Spleen (tissue), 11 donors: ENCODE measurements around the gene GJC1. TPM values are rescaled to one million over a fixed set of nuclear protein-coding genes. Genes with fewer than 3 reads are reported as not detected.

Experiments
- DNase-seq: peaks from one replicate; pipeline ENCODE4 v3.0.0-alpha.2; 2020
- H3K27ac ChIP-seq, 8 donors: fragments of 200-600 bp; sonication (generic) in 7 of 8; 1 replicate in 4 of 8; 2 replicates in 4 of 8; pipeline versions ENCODE4 v1.5.0 to v1.8.0; 2016 to 2021; ENCODE audit warnings: inconsistent platforms in 4 of 8, mild to moderate bottlenecking in 4 of 8, moderate library complexity in 1 of 8
- H3K27me3 ChIP-seq, 7 donors: fragments of 200-600 bp; sonication (generic) in 6 of 7; replicated peaks in 1 of 7; 1 replicate in 4 of 7; 2 replicates in 3 of 7; pipeline versions ENCODE4 v1.5.0 to v1.8.0; 2016 to 2021; ENCODE audit warnings: inconsistent platforms in 3 of 7, mild to moderate bottlenecking in 1 of 7
- H3K36me3 ChIP-seq, 6 donors: fragments of 200-600 bp; sonication (generic) in 5 of 6; 1 replicate in 4 of 6; 2 replicates in 2 of 6; pipeline versions ENCODE4 v1.5.0 to v1.8.0; 2016 to 2021; ENCODE audit warnings: inconsistent platforms in 2 of 6
- H3K4me1 ChIP-seq, 6 donors: fragments of 200-600 bp; sonication (generic) in 5 of 6; 1 replicate in 3 of 6; 2 replicates in 3 of 6; pipeline versions ENCODE4 v1.5.0 to v1.8.0; 2016 to 2021; ENCODE audit warnings: inconsistent platforms in 3 of 6
- H3K4me3 ChIP-seq, 8 donors: fragments of 200-600 bp; sonication (generic) in 7 of 8; 1 replicate in 4 of 8; 2 replicates in 4 of 8; pipeline versions ENCODE4 v1.5.0 to v1.8.0; 2016 to 2021; ENCODE audit warnings: inconsistent platforms in 4 of 8, mild to moderate bottlenecking in 4 of 8, moderate library complexity in 2 of 8
- H3K9me3 ChIP-seq, 8 donors: fragments of 200-600 bp; sonication (generic) in 7 of 8; 1 replicate in 4 of 8; 2 replicates in 4 of 8; pipeline versions ENCODE4 v1.5.0 to v1.8.0; 2016 to 2021; ENCODE audit warnings: inconsistent platforms in 4 of 8
- CTCF ChIP-seq, 11 experiments: fragments of 200-600 bp in 7 of 11; fragments of 450-650 bp in 4 of 11; sonication (generic) in 4 of 11; IDR thresholded peaks in 8 of 11; conservative IDR thresholded peaks in 3 of 11; 1 replicate in 7 of 11; 2 replicates in 4 of 11; pipeline versions ENCODE4 v1.4.0 to v1.8.0; 2016 to 2021; ENCODE audit warnings: antibody characterized with exemption in 11 of 11, inconsistent platforms in 4 of 11, mild to moderate bottlenecking in 1 of 11
- POLR2A ChIP-seq, 3 donors: fragments of 450-650 bp; IDR thresholded peaks; one replicate each; pipeline ENCODE4 v1.5.1; 2017; ENCODE audit warnings: antibody characterized with exemption in 3 of 3, mild to moderate bottlenecking in 1 of 3
- POLR2AphosphoS5 ChIP-seq, 3 donors: sonication (generic); formaldehyde crosslinking; IDR thresholded peaks; one replicate each; pipeline ENCODE4 v1.5.1; 2017; ENCODE audit warnings: antibody characterized with exemption in 3 of 3
- WGBS, 5 donors: extraction: QIAGEN DNeasy Blood & Tissue Kit in 3 of 5; methylation state at CpG; one replicate each; pipeline versions ENCODE4 v1.1.5 to v1.1.7; 2013 to 2018; 5-methylcytosine and 5-hydroxymethylcytosine counted together
- intact Hi-C: fragments of 100-400 bp; cut with DNase I; formaldehyde crosslinking; loops from one replicate; pipeline ENCODE4 v1.15.0; 2023; ENCODE audit warnings: low total_unique reads
- polyA plus RNA-seq, 3 donors: library from polyadenylated mRNA; stranded (reverse); fragments of 200-250 nt; gene quantifications; one replicate each; pipeline ENCODE4 v1.2.1, GENCODE V29; 2013
- total RNA-seq, 7 donors: library from RNA; depleted of rRNA in 3 of 7; stranded (reverse); fragments of >200 nt in 3 of 7; fragmentation: NEBNext Ultra II Directional in 4 of 7; extraction: Animal tissue kit (Norgen Biotek cat#: 25700) in 4 of 7; gene quantifications; one replicate each; pipeline versions ENCODE4 v1.1.0 to v1.2.1, GENCODE V29; 2016 to 2021
- donor health status: healthy with polysubstance abuse.
- donor health status: DM: no; HTN: no; CAD: no; lungs with moderate emphysema.
- donor health status: DM: no; HTN: no; CAD: no.
- donor health status: Bipolar disorder and iron deficiency.
- donor health status: healthy.
- donor health status: DM: no; HTN: no; CAD: no.
- donor health status: DM: yes; HTN: yes; CAD: no.

Gene GJC1
- total and polyA plus RNA-seq, 10 donors = 0.41 to 1.8 (median 0.83) TPM

- intact Hi-C loops = no loop called here
- peaks cover 6 to 100% (median 93%) of the 10 kb centered on the region in 6 donors for H3K36me3 ChIP-seq
- H3K4me3 ChIP-seq = no peak overlapping the region
- TF ChIP-seq POLR2A (IDR thresholded peaks at IDR 0.05) = no peak
- no peaks in the 10 kb centered on the region for H3K27me3 ChIP-seq
- whole genome bisulfite sequencing, 5 donors = 83 to 92% (median 89%) methylated on average over 9 of the region's 9 CpGs
- peaks cover 0 to 18% (median 1%) of the 10 kb centered on the region in 6 donors for H3K4me1 ChIP-seq
- no peaks in the 10 kb centered on the region for H3K9me3 ChIP-seq
- peak overlapping the region in 7 of 8 donors; percentile 26 to 71 (median 60) for H3K27ac ChIP-seq
- no peak for DNase-seq
Observed at GRCh38 chr17:44862278-44862914, 32.3 kb upstream of the GJC1 start.

GRCh38 chr17:44859701-44860100 lies 29.6 kb upstream of the GJC1 start:
- Histone ChIP-seq H3K4me3 (no peak overlapping the region), H3K4me1 (peaks cover 0 to 18% (median 1%) of the 10 kb centered on the region in 6 donors), H3K9me3 (no peaks in the 10 kb centered on the region), H3K27ac (no peak overlapping the region), H3K27me3 (no peaks in the 10 kb centered on the region), H3K36me3 (peaks cover 6 to 100% (median 98%) of the 10 kb centered on the region in 6 donors)
- TF ChIP-seq CTCF (IDR thresholded peaks at IDR 0.05 in 8 of 11, conservative IDR thresholded peaks at IDR 0.05 in 3 of 11) (no peak), POLR2A (IDR thresholded peaks at IDR 0.05) (no peak), POLR2AphosphoS5 (IDR thresholded peaks at IDR 0.05) (no peak)
- 85 to 95% (median 92%) methylated on average over 5 of the region's 5 CpGs for WGBS, 5 donors
- no peak for DNase-seq
- intact Hi-C loops = no loop called here

- no peaks in the 10 kb centered on the region for H3K27me3 ChIP-seq
- no peak overlapping the region for H3K4me3 ChIP-seq
- peaks cover 10 to 100% (median 96%) of the 10 kb centered on the region in 6 donors for H3K36me3 ChIP-seq
- no peak overlapping the region for H3K27ac ChIP-seq
- no peaks in the 10 kb centered on the region for H3K4me1 ChIP-seq
- no peaks in the 10 kb centered on the region for H3K9me3 ChIP-seq
- WGBS, 5 donors = 91 to 97% (median 94%) methylated on average over 4 to 5 of the region's 5 CpGs
- DNase-seq = no peak
- intact Hi-C loops = no loop called here
- no peak for TF ChIP-seq CTCF (IDR thresholded peaks at IDR 0.05 in 8 of 11, conservative IDR thresholded peaks at IDR 0.05 in 3 of 11)
- no peak for TF ChIP-seq POLR2AphosphoS5 (IDR thresholded peaks at IDR 0.05)
- TF ChIP-seq POLR2A (IDR thresholded peaks at IDR 0.05) = no peak
Observed at GRCh38 chr17:44854192-44854591, 24.1 kb upstream of the GJC1 start.

- Histone ChIP-seq H3K27ac (no peak overlapping the region), H3K36me3 (peaks cover 4 to 68% (median 60%) of the 10 kb centered on the region in 6 donors), H3K4me3 (no peak overlapping the region), H3K4me1 (no peaks in the 10 kb centered on the region), H3K27me3 (no peaks in the 10 kb centered on the region), H3K9me3 (no peaks in the 10 kb centered on the region)
- WGBS, 5 donors = 49 to 84% (median 75%) methylated on average over 4 to 5 of the region's 5 CpGs
- no peak for DNase-seq
- intact Hi-C loops = no loop called here
- no peak for TF ChIP-seq POLR2AphosphoS5 (IDR thresholded peaks at IDR 0.05)
- TF ChIP-seq CTCF (IDR thresholded peaks at IDR 0.05 in 8 of 11, conservative IDR thresholded peaks at IDR 0.05 in 3 of 11) = no peak
- TF ChIP-seq POLR2A (IDR thresholded peaks at IDR 0.05) = no peak
Observed at GRCh38 chr17:44850612-44851011, 20.5 kb upstream of the GJC1 start.
